WERI-Rb-1 (cell line): ENCODE results near the gene UTS2.

Experiments
- DNase-seq: peaks from one replicate; pipeline ENCODE4 v3.0.0-alpha.2; 2020
- H3K27ac ChIP-seq: fragments of 250-450 bp; sonication (Bioruptor Pico); 2 replicates; pipeline ENCODE4 v1.5.1; 2020; ENCODE audit warnings: mild to moderate bottlenecking, moderate library complexity
- H3K27me3 ChIP-seq: fragments of 250-450 bp; sonication (Bioruptor Pico); 2 replicates; pipeline ENCODE4 v1.5.1; 2021; ENCODE audit warnings: mild to moderate bottlenecking, low read depth, moderate library complexity; ENCODE audit not compliant: insufficient read depth, severe bottlenecking
- H3K36me3 ChIP-seq: fragments of 250-450 bp; sonication (Bioruptor Pico); 2 replicates; pipeline ENCODE4 v1.5.1; 2020; ENCODE audit warnings: mild to moderate bottlenecking, moderate library complexity
- H3K4me3 ChIP-seq: 2 replicates; pipeline ENCODE4 v1.5.1; 2011; ENCODE audit warnings: low read depth, mild to moderate bottlenecking, control low read depth, low read length
- H3K9me3 ChIP-seq: fragments of 250-450 bp; sonication (Bioruptor Pico); 2 replicates; pipeline ENCODE4 v1.5.1; 2021; ENCODE audit warnings: mild to moderate bottlenecking, moderate library complexity; ENCODE audit not compliant: severe bottlenecking
- TF ChIP-seq, protein P1 (sequence below): IDR thresholded peaks from 2 replicates; pipeline ENCODE4 v1.5.1; 2011; ENCODE audit warnings: low read depth, mild to moderate bottlenecking, control low read depth, inconsistent platforms, low read length

UTS2 gene

DNA sequence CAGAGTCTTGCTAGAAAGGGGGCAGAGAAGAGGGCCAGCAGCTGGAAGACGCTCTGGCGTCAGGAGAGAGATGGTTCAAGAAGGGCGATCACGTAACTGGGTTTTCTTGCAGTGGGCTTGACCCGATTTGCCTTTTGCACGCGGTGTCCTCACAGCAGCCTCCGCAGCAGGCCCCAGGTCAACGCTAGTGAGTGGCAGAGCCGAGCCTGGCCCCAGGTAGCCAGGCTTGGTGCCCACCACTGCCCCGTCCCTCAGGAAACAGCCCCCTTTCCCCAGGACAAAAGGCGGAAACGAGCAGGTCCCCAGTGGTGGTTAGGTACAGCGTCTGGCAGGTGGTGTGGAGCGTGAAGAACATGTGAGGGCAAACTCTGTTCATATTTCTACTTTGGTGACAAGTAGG is 8.6 kb upstream of the UTS2 start:
- Histone ChIP-seq H3K27me3 (no peaks in the 10 kb centered on the region), H3K9me3 (no peaks in the 10 kb centered on the region), H3K27ac (no peak overlapping the region), H3K36me3 (no peaks in the 10 kb centered on the region), H3K4me3 (no peak overlapping the region)
- TF ChIP-seq, protein P1, sequence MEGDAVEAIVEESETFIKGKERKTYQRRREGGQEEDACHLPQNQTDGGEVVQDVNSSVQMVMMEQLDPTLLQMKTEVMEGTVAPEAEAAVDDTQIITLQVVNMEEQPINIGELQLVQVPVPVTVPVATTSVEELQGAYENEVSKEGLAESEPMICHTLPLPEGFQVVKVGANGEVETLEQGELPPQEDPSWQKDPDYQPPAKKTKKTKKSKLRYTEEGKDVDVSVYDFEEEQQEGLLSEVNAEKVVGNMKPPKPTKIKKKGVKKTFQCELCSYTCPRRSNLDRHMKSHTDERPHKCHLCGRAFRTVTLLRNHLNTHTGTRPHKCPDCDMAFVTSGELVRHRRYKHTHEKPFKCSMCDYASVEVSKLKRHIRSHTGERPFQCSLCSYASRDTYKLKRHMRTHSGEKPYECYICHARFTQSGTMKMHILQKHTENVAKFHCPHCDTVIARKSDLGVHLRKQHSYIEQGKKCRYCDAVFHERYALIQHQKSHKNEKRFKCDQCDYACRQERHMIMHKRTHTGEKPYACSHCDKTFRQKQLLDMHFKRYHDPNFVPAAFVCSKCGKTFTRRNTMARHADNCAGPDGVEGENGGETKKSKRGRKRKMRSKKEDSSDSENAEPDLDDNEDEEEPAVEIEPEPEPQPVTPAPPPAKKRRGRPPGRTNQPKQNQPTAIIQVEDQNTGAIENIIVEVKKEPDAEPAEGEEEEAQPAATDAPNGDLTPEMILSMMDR = no peak
- no peak for DNase-seq

DNA sequence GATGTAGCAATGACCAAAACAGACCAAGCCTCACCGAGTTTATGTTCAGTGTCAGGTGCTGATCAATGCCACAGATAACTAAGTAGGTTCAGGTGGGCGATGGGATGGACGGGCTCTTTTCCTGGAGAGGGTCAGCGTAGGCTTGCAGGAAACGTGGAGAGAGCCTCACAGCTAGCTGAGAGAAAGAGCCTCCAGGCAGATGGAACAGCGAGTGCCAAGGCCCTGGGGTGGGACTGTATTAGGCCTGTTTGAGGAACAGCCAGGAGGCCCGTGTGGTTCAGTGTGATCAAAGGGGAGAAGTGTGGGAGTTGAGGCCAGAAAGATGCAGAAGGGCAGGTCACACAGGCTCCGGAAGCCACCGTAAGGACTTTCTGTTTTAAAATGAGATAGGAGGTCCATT is 7.3 kb upstream of the UTS2 start:
- TF ChIP-seq, protein P1 = no peak
- DNase-seq = no peak
- H3K27me3 ChIP-seq = no peaks in the 10 kb centered on the region
- no peaks in the 10 kb centered on the region for H3K36me3 ChIP-seq
- H3K27ac ChIP-seq = no peak overlapping the region
- H3K4me3 ChIP-seq = no peak overlapping the region
- H3K9me3 ChIP-seq = no peaks in the 10 kb centered on the region

DNA sequence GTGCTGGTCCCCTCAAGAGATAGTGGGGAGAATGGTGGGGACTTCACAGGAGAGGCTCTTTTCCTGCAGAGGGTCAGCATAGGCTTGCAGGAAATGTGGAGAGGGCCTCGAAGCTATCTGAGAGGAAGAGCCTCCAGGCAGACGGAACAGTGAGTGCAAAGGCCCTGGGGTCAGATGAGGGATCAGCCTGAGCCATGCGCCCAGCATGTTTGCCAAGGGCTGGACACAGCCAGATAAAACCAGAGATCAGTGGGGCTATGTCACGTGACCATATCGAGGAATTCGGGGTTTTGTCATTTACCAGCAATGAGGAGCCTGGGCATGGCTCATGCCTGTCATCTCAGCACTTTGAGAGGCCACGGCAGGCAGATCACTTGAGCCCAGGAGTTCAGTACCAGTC is 6.5 kb upstream of the UTS2 start:
- Histone ChIP-seq H3K36me3 (no peaks in the 10 kb centered on the region), H3K4me3 (no peak overlapping the region), H3K27me3 (no peaks in the 10 kb centered on the region), H3K9me3 (no peaks in the 10 kb centered on the region), H3K27ac (no peak overlapping the region)
- no peak for DNase-seq
- TF ChIP-seq, protein P1 = no peak

DNA sequence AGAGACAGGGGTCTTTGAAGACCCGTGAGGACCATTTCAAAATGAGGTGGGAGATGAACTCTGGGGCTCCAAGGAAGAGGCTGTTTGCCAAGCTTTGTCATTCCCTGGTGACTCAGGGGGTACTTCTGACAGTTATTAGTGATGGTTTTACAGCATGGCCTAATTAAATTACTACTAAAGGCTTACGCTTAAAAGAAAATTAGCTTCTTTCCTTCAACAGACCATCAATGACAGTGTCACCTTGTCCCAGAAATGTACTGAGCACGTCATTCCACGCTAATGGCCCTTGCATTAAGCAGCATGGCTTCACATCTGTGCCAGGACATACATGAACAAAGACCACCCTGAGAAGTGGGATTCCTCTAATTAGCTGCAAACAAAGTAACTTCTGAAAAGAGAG is 5.1 kb upstream of the UTS2 start:
- Histone ChIP-seq H3K9me3 (no peaks in the 10 kb centered on the region), H3K27me3 (no peaks in the 10 kb centered on the region), H3K27ac (no peak overlapping the region), H3K36me3 (no peaks in the 10 kb centered on the region), H3K4me3 (no peak overlapping the region)
- TF ChIP-seq, protein P1 = no peak
- no peak for DNase-seq

DNA sequence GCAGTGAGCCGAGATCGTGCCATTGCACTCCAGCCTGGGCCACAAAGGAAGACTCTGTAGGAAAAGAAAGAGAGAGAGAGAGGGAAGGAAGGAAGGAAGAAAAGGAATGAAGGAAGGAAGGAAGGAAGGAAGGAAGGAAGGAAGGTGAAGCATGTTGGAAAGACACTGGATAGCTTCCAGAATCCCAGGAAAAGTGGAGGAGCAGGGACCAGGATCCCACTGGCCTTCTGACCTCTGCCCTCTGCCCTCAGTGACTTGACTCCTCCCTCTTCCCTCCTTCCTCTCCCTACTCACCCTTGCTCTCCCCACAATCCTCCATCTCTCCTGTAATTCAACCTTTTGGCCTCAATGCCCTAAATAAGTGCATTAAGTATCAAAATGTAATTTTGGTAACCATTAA is 4.1 kb upstream of the UTS2 start:
- Histone ChIP-seq H3K4me3 (no peak overlapping the region), H3K9me3 (no peaks in the 10 kb centered on the region), H3K36me3 (no peaks in the 10 kb centered on the region), H3K27ac (no peak overlapping the region), H3K27me3 (no peaks in the 10 kb centered on the region)
- no peak for DNase-seq
- TF ChIP-seq, protein P1 = no peak

DNA sequence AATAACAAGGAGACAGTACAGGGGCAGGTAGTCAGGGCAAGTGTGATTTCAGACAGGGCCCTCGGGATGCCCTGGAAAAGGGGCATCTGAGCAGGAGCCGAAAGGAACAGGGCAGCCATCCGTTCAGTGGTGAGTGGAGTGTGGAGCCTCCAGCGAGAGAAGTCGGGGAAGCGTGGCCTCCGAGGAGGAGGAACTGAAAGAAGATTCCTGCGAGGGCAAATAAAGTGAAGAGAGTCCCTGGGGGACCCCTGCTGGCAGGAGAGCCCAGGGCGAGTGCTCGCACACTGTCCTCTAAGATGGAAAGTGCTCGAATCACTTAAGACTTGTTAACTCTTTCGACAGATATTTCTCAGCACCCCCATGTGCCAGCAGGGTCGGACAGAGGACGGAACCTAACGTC is 3.5 kb upstream of the UTS2 start:
- no peaks in the 10 kb centered on the region for H3K9me3 ChIP-seq
- H3K27ac ChIP-seq = no peak overlapping the region
- no peak for DNase-seq
- TF ChIP-seq, protein P1 = no peak
- H3K36me3 ChIP-seq = no peaks in the 10 kb centered on the region
- H3K27me3 ChIP-seq = no peaks in the 10 kb centered on the region
- no peak overlapping the region for H3K4me3 ChIP-seq
